Adipocyte (in vitro differentiated cells): Measurements from ENCODE around the gene RABGAP1L.
"Not testable (repeated sequence)": the region's sequence is repeated elsewhere in the genome, so short reads cannot be mapped to it uniquely, and the experiment has no call there.

Experiments
- DNase-seq: peaks from one replicate; pipeline ENCODE4 v3.0.0-alpha.2; 2015; ENCODE audit warnings: low read depth
- H3K27me3 ChIP-seq: replicated peaks from 2 replicates; pipeline ENCODE4 v1.7.0; 2013; ENCODE audit warnings: mild to moderate bottlenecking, low read length, moderate library complexity; ENCODE audit not compliant: control insufficient read depth, insufficient read depth
- H3K36me3 ChIP-seq: 2 replicates; pipeline ENCODE4 v1.7.0; 2013; ENCODE audit warnings: low read length, mild to moderate bottlenecking, moderate library complexity; ENCODE audit not compliant: control insufficient read depth, insufficient read depth, severe bottlenecking
- H3K4me1 ChIP-seq: 2 replicates; pipeline ENCODE4 v1.7.0; 2013; ENCODE audit warnings: mild to moderate bottlenecking, low read length, moderate library complexity; ENCODE audit not compliant: control insufficient read depth, insufficient read depth
- H3K4me3 ChIP-seq: 2 replicates; pipeline ENCODE4 v1.7.0; 2013; ENCODE audit warnings: mild to moderate bottlenecking, low read length, moderate library complexity
- H3K9ac ChIP-seq: 2 replicates; pipeline ENCODE4 v1.7.0; 2013; ENCODE audit warnings: mild to moderate bottlenecking, low read length, moderate library complexity
- H3K9me3 ChIP-seq: 2 replicates; pipeline ENCODE4 v1.7.0; 2013; ENCODE audit warnings: mild to moderate bottlenecking, low read length, moderate library complexity; ENCODE audit not compliant: control insufficient read depth

The RABGAP1L gene

DNA sequence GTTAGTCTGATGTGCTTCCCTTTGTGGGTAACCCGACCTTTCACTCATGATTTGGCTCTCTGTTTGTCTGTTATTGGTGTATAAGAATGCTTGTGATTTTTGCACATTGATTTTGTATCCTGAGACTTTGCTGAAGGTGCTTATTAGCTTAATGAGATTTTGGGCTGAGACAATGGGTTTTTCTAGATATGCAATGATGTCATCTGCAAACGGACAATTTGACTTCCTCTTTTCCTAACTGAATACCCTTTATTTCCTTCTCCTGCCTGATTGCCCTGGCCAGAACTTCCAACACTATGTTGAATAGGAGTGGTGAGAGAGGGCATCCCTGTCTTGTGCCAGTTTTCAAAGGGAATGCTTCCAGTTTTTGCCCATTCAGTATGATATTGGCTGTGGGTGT lies 490.3 kb downstream of the RABGAP1L start:
- H3K4me1 ChIP-seq, H3K36me3 ChIP-seq, H3K27me3 ChIP-seq, H3K4me3 ChIP-seq, H3K9ac ChIP-seq, H3K9me3 ChIP-seq, DNase-seq: not testable (repeated sequence)

DNA sequence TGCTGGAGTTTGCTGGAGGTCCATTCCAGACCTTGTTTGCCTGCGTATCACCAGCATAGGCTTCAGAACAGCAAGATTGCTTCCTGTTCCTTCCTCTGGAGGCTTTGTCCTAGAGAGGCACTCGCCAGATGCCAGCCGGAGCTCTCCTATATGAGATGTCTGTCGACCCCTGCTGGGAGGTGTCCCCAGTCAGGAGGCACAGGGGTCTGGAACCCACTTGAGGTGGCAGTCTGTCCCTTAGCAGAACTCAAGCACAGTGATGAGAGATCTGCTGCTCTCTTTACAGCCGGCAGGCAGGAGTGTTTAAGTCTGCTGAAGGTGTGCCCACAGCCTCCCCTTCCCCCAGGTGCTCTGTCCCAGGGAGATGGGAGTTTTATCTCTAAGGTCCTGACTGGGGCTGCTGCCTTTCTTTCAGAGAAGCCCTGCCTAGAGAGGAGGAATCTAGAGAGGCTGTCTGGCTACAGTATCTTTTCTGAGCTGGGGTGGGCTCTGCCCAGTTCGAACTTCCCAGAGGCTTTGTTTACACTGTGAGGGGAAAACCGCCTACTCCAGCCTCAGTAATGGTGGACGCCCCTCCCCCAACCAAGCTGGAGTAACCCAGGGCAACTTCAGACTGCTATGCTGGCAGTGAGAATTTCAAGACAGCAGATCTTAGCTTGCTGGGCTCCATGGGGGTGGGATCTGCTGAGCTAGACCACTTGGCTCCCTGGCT lies 493.4 kb downstream of the RABGAP1L start:
- no peak for DNase-seq
- Histone ChIP-seq H3K36me3 (no peaks in the 10 kb centered on the region), H3K9ac (no peak overlapping the region), H3K27me3 (no peaks in the 10 kb centered on the region), H3K9me3 (no peaks in the 10 kb centered on the region), H3K4me3 (no peak overlapping the region), H3K4me1 (no peaks in the 10 kb centered on the region)

DNA sequence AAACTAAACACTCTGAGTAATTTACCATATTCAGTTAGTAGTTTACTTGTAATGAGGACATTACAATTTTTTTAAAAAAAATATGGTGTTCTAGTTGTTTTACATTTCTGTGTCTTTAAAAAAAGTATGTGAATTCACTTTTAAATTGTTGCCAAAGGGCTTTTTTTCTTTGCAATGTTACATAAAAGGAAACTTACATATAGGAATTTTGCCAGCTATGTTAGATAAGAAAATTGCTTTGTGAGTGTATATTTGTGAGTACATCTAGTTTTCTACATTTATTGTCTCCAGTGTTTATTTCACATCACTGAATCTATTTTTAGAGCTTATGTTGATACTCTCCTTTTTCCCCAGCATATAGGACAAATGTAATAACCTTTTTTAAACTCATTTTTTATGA lies 495.2 kb downstream of the RABGAP1L start:
- H3K9ac ChIP-seq: no peak overlapping the region
- no peak for DNase-seq
- H3K4me1 ChIP-seq: no peaks in the 10 kb centered on the region
- H3K9me3 ChIP-seq: no peaks in the 10 kb centered on the region
- no peaks in the 10 kb centered on the region for H3K36me3 ChIP-seq
- no peaks in the 10 kb centered on the region for H3K27me3 ChIP-seq
- H3K4me3 ChIP-seq: no peak overlapping the region

DNA sequence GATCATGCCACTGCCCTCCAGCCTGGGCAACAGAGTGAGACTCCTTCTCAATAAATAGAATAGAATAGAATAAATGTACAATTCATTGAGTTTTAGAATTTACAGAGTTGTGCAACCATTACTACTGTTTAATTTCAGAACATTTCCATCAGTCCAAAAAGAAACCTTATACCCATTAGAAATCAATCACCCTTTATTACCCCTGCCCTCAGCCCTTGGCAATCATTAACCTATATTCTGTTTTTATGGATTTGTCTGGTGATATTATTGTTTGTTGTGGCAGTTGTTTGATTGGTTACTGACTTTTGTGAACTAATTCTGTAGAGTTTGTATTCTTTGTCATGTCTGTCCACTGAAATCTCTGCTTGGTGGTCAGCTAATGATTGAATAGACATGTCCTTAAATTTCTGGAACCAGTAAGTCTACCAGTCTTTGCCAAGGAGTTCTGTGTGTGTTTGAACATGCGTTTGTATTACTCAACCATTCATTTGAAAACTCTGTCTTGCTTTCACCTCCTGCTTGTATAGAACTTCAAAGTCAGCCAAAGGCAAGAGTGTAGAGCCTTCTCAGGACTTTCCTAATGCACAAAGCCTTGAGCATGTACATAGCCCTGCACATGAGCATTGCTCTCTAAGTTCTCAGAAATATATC lies 497.2 kb downstream of the RABGAP1L start:
- no peaks in the 10 kb centered on the region for H3K36me3 ChIP-seq

DNA sequence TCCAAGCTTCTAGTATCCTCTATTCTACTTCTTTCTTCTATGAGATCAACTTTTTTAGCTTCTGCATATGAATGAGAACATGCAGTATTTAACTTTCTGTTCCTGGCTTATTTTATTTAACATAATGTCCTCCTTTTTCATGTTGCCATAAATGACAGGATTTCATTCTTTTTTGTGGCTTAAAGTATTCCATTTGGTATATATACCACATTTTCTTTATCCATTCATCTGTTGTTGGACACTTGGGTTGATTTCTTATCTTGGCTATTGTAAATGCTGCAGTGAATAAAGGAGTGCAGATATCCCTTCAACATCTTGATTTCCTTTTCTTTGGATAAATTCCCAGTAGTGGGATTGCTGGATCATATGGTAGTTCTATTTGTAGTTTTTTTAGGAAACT lies 498.1 kb downstream of the RABGAP1L start:
- no peak for DNase-seq
- Histone ChIP-seq H3K27me3 (no peaks in the 10 kb centered on the region), H3K4me3 (no peak overlapping the region), H3K36me3 (no peaks in the 10 kb centered on the region), H3K9ac (no peak overlapping the region), H3K4me1 (no peaks in the 10 kb centered on the region), H3K9me3 (no peaks in the 10 kb centered on the region)

More for the DNA sequence above, 497.2 kb downstream of the RABGAP1L start:
- Histone ChIP-seq H3K4me1 (no peaks in the 10 kb centered on the region), H3K9ac (no peak overlapping the region), H3K4me3 (no peak overlapping the region), H3K27me3 (no peaks in the 10 kb centered on the region), H3K9me3 (no peaks in the 10 kb centered on the region)
- DNase-seq: no peak

DNA sequence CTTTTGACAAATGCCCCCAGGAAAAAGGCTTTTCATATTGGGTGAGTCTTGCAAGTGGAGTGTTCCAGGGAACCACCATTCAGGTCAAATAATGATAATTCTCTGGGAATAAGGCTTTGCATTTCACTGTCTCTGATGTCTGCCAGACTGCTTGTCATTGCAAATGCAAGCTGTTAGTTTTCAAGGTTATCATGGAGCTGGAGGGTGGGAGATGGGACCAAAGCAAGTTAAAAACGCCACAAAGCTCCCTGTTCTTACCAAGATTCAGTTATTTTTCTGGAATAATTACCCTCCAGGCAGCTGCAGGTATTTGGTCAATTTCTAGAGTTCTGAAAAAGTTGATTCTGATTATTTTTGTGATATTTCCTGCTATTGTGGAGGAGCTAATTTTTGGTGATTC lies 498.6 kb downstream of the RABGAP1L start:
- H3K4me3 ChIP-seq: no peak overlapping the region
- H3K27me3 ChIP-seq: no peaks in the 10 kb centered on the region
- DNase-seq: no peak
- H3K9me3 ChIP-seq: no peaks in the 10 kb centered on the region
- no peaks in the 10 kb centered on the region for H3K36me3 ChIP-seq
- no peaks in the 10 kb centered on the region for H3K4me1 ChIP-seq
- H3K9ac ChIP-seq: no peak overlapping the region

DNA sequence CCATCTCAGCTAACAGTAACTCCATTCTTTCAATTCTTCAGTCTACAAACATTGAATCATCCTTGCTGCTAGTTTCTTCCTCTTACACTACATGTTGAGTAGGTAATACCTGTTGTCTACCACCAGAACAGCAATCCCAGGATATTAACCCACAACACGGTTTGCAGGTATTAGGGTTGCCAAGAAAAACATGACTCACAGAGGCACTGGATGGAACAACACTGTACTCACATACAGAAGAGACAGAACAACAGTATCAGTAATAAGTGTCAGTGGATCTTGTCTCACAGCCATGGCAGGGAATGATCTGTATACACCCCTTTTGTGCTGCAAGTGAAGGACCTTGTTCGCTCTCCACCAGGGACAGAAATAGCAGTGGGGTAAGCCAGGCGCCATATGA lies 500.5 kb downstream of the RABGAP1L start:
- H3K36me3 ChIP-seq: no peaks in the 10 kb centered on the region
- no peaks in the 10 kb centered on the region for H3K27me3 ChIP-seq
- H3K9ac ChIP-seq: no peak overlapping the region
- peak; percentile 30 for DNase-seq
- H3K4me3 ChIP-seq: no peak overlapping the region
- H3K9me3 ChIP-seq: no peaks in the 10 kb centered on the region
- no peaks in the 10 kb centered on the region for H3K4me1 ChIP-seq

DNA sequence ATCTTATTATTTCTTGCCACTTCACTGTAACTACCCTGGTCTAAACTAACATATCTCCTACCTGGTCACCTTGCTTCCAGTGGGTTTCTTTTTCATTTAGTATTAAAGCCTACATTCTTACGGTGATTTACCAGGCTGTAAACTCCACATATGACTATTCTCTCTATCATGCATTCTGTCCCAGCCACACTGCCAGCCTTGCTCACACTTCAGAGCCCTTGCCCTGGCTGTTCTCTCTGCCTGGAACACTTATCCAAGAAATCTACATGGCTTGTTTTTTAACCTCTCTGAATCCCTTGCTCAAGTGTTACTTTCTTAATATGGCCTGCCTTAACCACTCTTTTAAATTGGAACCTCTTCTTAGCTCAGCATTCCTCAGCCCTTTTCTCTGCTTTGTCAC lies 501.2 kb downstream of the RABGAP1L start:
- H3K9ac ChIP-seq: no peak overlapping the region
- no peaks in the 10 kb centered on the region for H3K4me1 ChIP-seq
- H3K27me3 ChIP-seq: no peaks in the 10 kb centered on the region
- no peaks in the 10 kb centered on the region for H3K36me3 ChIP-seq
- no peak for DNase-seq
- no peaks in the 10 kb centered on the region for H3K9me3 ChIP-seq
- no peak overlapping the region for H3K4me3 ChIP-seq

DNA sequence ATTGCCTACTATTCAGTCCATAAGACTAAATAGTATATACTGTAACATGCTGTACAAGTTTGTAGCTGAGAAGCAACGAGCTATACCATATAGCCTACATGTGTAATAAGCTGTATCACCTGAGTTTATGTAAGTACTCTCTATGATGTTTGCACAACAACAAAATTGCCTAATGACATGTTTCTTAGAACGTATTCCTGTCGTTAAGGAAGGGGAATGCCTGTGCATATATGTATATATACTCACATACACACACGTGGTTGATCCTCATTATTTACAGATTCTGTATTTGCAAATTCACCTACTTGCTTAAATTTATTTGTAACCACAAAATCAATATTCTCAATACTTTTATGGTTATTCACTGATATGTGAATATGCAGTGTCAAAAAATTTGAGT lies 504.0 kb downstream of the RABGAP1L start:
- Histone ChIP-seq H3K36me3 (no peaks in the 10 kb centered on the region), H3K9ac (no peak overlapping the region), H3K27me3 (no peaks in the 10 kb centered on the region), H3K4me3 (no peak overlapping the region), H3K9me3 (no peaks in the 10 kb centered on the region), H3K4me1 (no peaks in the 10 kb centered on the region)
- no peak for DNase-seq

DNA sequence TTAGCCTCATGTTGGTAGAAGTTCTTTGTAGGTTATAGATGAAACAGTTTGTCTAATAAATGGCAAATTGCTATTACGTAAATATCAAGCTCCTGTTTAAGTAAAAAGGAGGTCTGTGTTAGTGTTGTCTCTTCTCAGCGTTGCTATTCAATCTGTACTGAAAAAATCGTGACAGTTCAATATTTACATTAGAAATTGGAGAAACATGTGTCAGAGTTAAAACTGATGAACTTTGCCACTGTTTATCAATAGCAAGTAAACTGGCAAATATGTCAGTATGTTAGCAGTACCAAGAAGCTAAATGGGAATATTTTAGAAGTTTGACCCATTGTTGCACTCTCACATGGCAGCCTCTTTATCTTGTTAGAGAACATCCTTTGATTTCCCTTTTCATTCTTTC lies 506.9 kb downstream of the RABGAP1L start:
- Histone ChIP-seq H3K27me3 (no peaks in the 10 kb centered on the region), H3K4me3 (no peak overlapping the region), H3K9me3 (peaks cover 6% of the 10 kb centered on the region), H3K36me3 (no peaks in the 10 kb centered on the region), H3K9ac (no peak overlapping the region), H3K4me1 (no peaks in the 10 kb centered on the region)
- DNase-seq: no peak

DNA sequence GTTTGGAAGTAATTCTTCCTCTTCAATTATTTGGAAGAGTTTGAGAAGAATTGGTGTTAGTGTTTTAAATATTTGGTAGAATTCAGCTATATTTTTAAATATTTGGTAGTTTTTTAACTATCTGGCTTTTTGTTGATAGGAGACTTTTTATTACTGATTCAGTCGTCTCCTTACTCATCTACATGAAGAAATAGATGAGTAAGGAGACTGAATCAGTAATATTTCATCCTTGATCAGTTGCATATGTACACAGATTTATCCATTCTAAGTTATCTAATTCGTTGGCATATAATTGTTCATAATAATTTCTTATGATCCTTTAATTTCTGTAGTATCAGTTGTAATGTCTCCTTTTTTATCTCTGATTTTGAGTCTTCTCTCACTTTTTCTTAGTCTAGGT lies 512.5 kb downstream of the RABGAP1L start:
- Histone ChIP-seq H3K27me3 (no peaks in the 10 kb centered on the region), H3K4me3 (no peak overlapping the region), H3K9ac (no peak overlapping the region), H3K9me3 (peaks cover 6% of the 10 kb centered on the region), H3K4me1 (no peaks in the 10 kb centered on the region), H3K36me3 (no peaks in the 10 kb centered on the region)
- no peak for DNase-seq

DNA sequence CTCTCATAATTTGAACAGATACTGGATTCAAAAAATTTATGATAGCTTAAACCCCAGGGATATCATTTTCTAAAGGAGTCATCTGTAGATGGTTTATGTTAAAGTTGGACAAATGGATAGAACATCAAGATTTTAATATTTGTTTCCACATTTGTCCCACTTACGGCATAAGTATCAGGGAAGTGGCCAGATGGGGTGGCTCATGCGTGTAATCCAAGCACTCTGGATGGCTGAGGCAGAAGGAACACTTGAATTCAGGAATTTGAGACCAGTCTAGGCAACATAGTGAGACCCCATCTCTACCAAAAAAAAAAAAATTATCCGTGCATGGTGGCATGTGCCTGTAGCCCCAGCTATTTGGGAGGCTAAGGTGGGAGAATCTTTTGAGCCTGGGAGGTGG lies 517.5 kb downstream of the RABGAP1L start:
- Histone ChIP-seq H3K9me3 (no peaks in the 10 kb centered on the region), H3K36me3 (no peaks in the 10 kb centered on the region), H3K4me3 (no peak overlapping the region), H3K9ac (no peak overlapping the region), H3K27me3 (no peaks in the 10 kb centered on the region), H3K4me1 (no peaks in the 10 kb centered on the region)
- DNase-seq: no peak
